ENCODE results near the gene HS6ST3.

GRCh38 chr13:96782186-96782585 lies 692.3 kb downstream of the HS6ST3 start:
- TF ChIP-seq CTCF (CRISPR knock-in tag; IDR thresholded peaks at IDR 0.05) = no peak
- no peak for TF ChIP-seq USF2 (IDR thresholded peaks at IDR 0.05; ENCODE audit: low read depth, low read length)
- no peak for TF ChIP-seq USF2 (CRISPR knock-in tag; IDR thresholded peaks at IDR 0.05; ENCODE audit: borderline replicate concordance)
- no peak for TF ChIP-seq AHDC1 (CRISPR knock-in tag; IDR thresholded peaks at IDR 0.05; ENCODE audit: borderline replicate concordance)
- TF ChIP-seq TFDP2 (CRISPR knock-in tag; IDR thresholded peaks at IDR 0.05) = no peak
- no peak for TF ChIP-seq SIN3A (IDR thresholded peaks at IDR 0.05; ENCODE audit: borderline replicate concordance, low read depth, low read length)
- TF ChIP-seq EZH2 (conservative IDR thresholded peaks at IDR 0.05; ENCODE audit: low read depth, low read length) = no peak
- no peak for TF ChIP-seq RNF2 (conservative IDR thresholded peaks at IDR 0.05; ENCODE audit: low read depth)
